Calu3 (cell line): ENCODE results near the gene NEURL3. TPM values are rescaled to one million over a fixed set of nuclear protein-coding genes. Genes with fewer than 3 reads are reported as not detected.
A peak's percentile ranks its signal among the peaks of the same experiment; 100 is the strongest.

Experiments
- BruUV-seq: library from RNA; stranded (reverse); fragments of 400-500 nt; replicated peaks from 2 replicates; lab custom pipeline; 2021; lab: Mats Ljungman, UMichigan
- CTCF ChIA-PET: fragments of 300-600 bp; sonication (Branson Sonifier 250); formaldehyde crosslinking; loops from one replicate; lab custom pipeline; 2022; ENCODE audit warnings: antibody characterized with exemption; lab: Charles Lee
- DNase-seq: peaks from one replicate; pipeline ENCODE4 v3.0.0; 2022
- H3K27ac Mint-ChIP-seq: one replicate; pipeline ENCODE4 v1.8.0; 2022; ENCODE audit warnings: mixed read lengths; ENCODE audit not compliant: unreplicated experiment
- H3K27me3 Mint-ChIP-seq: one replicate; pipeline ENCODE4 v1.8.0; 2022; ENCODE audit warnings: mixed read lengths; ENCODE audit not compliant: unreplicated experiment
- H3K36me3 Mint-ChIP-seq: one replicate; pipeline ENCODE4 v1.8.0; 2022; ENCODE audit warnings: mild to moderate bottlenecking, moderate library complexity, mixed read lengths; ENCODE audit not compliant: insufficient read depth, unreplicated experiment
- H3K4me1 Mint-ChIP-seq: one replicate; pipeline ENCODE4 v1.8.0; 2022; ENCODE audit warnings: mild to moderate bottlenecking, low read depth, mixed read lengths; ENCODE audit not compliant: unreplicated experiment
- H3K4me3 Mint-ChIP-seq: one replicate; pipeline ENCODE4 v1.8.0; 2022; ENCODE audit warnings: mild to moderate bottlenecking, low read depth, moderate library complexity, mixed read lengths; ENCODE audit not compliant: unreplicated experiment
- H3K9me3 Mint-ChIP-seq: one replicate; pipeline ENCODE4 v1.8.0; 2022; ENCODE audit warnings: low read depth, mixed read lengths; ENCODE audit not compliant: unreplicated experiment
- intact Hi-C: fragments of 100-400 bp; cut with micrococcal nuclease; formaldehyde crosslinking; loops from one replicate; pipeline ENCODE4 v1.10.0; 2022; ENCODE audit not compliant: unreplicated experiment
- total RNA-seq: library from RNA; stranded (reverse); gene quantifications from 2 replicates; pipeline ENCODE4 v1.2.3, GENCODE V29; 2022
- TF ChIP-seq, protein P1 (sequence below): fragments of 200-600 bp; IDR thresholded peaks from one replicate; pipeline ENCODE4 v1.8.0; 2022; ENCODE audit warnings: antibody characterized with exemption; ENCODE audit not compliant: unreplicated experiment

NEURL3 gene
- total RNA-seq, 1 experiment from 2014 or later = 18.5 TPM

DNA sequence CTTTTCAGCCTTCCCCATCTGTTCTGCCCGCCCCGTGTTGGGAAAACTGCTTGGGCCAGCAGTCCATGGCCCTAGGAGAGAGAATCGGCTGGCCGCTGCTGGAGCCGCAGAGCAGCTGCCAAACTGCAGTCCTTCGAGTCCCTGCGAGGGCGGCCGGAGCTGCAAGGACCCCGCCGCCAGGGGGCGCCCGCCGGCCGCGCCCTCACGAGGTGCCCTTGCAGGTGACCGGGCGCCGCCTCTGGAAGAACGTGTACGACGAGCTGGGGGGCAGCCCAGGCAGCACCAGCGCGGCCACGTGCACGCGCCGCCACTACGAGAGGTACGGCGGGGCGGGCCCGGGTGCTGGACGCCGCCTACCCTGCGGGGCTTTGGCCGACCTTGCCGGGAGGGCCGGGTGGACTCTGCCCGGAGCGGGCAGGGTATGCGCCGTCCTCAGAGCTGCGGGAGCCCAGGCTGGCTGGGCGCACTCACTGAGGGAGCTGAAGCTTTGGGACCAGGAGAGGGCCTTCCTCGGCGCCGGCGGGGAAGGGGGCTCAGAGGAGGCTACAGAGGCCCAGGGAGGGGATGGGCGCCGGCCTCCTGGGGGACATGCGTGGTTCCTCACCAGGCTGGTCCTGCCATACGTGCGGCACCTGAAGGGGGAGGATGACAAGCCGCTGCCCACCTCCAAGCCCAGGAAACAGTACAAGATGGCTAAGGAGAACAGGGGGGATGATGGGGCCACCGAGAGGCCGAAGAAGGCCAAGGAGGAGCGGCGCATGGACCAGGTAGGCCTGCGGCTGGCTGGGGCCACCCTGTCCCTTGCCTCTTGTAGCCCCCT, 45.0 kb upstream of the NEURL3 start:
- intact Hi-C loops = loop anchor here (5.0 to 10.0 kb wide), 2 partner anchors 32 to 265 kb away; partner anchors contain the start of gene CNNM3

DNA sequence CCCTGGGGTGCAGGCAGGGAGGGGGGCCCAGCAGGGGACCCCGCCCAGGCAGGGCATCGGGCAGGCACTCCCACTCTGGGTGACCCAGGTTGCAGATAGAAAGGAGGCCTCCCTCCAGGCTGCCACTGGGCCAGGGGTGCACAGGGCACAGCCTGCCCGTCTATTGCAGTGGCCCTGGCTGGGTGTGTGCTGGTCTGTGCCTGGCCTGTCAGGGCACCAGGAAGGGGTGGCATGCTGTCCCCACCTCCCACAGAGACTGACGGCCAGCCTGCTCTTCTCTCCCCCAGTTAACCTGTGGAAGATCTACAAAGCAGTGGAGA, 44.3 kb upstream of the NEURL3 start:
- TF ChIP-seq, protein P1, sequence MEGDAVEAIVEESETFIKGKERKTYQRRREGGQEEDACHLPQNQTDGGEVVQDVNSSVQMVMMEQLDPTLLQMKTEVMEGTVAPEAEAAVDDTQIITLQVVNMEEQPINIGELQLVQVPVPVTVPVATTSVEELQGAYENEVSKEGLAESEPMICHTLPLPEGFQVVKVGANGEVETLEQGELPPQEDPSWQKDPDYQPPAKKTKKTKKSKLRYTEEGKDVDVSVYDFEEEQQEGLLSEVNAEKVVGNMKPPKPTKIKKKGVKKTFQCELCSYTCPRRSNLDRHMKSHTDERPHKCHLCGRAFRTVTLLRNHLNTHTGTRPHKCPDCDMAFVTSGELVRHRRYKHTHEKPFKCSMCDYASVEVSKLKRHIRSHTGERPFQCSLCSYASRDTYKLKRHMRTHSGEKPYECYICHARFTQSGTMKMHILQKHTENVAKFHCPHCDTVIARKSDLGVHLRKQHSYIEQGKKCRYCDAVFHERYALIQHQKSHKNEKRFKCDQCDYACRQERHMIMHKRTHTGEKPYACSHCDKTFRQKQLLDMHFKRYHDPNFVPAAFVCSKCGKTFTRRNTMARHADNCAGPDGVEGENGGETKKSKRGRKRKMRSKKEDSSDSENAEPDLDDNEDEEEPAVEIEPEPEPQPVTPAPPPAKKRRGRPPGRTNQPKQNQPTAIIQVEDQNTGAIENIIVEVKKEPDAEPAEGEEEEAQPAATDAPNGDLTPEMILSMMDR = no peak
- Mint-ChIP-seq H3K4me3 (no peak overlapping the region), H3K27ac (no peak overlapping the region), H3K4me1 (peaks cover under 1% of the 10 kb centered on the region), H3K27me3 (no peaks in the 10 kb centered on the region), H3K36me3 (peaks cover 14% of the 10 kb centered on the region), H3K9me3 (no peaks in the 10 kb centered on the region)
- no TSS peak for BruUV-seq
- intact Hi-C loops = loop anchor here (5.0 kb wide), 1 partner anchor 33 kb away; no protein-coding TSS in a partner anchor
- no peak for DNase-seq
- CTCF ChIA-PET = interaction anchor here (0.7 to 1.3 kb wide), 8 partner anchors 8 to 1160 kb away, joined by 3 to 25 read pairs (median 4); no protein-coding TSS in a partner anchor

More for the DNA sequence above, 45.0 kb upstream of the NEURL3 start:
- peak; percentile 95 for DNase-seq
- CTCF ChIA-PET = interaction anchor here (0.7 to 1.3 kb wide), 12 partner anchors 9 to 1161 kb away, joined by 3 to 25 read pairs (median 4); partner anchors contain the start of gene ANKRD39
- Mint-ChIP-seq H3K27me3 (no peaks in the 10 kb centered on the region), H3K9me3 (no peaks in the 10 kb centered on the region), H3K4me3 (peak overlapping the region; percentile 44), H3K27ac (no peak overlapping the region), H3K36me3 (peaks cover 21% of the 10 kb centered on the region), H3K4me1 (peaks cover 8% of the 10 kb centered on the region)
- TF ChIP-seq, protein P1 = peak; percentile 96
- no TSS peak for BruUV-seq

GRCh38 chr2:96548558-96549465, 43.7 kb upstream of the NEURL3 start:
- no peak overlapping the region for H3K27ac Mint-ChIP-seq
- CTCF ChIA-PET = interaction anchor here (1.3 kb wide), 1 partner anchor 8 kb away, joined by 3 read pairs; no protein-coding TSS in a partner anchor
- TF ChIP-seq, protein P1 = no peak
- no peaks in the 10 kb centered on the region for H3K9me3 Mint-ChIP-seq
- no peak overlapping the region for H3K4me3 Mint-ChIP-seq
- H3K36me3 Mint-ChIP-seq = peaks cover 13% of the 10 kb centered on the region
- BruUV-seq = no TSS peak
- DNase-seq = no peak
- H3K27me3 Mint-ChIP-seq = no peaks in the 10 kb centered on the region
- H3K4me1 Mint-ChIP-seq = no peaks in the 10 kb centered on the region
- intact Hi-C loops = loop anchor here (5.0 kb wide), 1 partner anchor 33 kb away; no protein-coding TSS in a partner anchor

- DNase-seq = no peak
- H3K27ac Mint-ChIP-seq = no peak overlapping the region
Observed at GRCh38 chr2:96547731-96548171, 42.6 kb upstream of the NEURL3 start.

More at GRCh38 chr2:96547731-96548171, 42.6 kb upstream of the NEURL3 start:
- no peaks in the 10 kb centered on the region for H3K4me1 Mint-ChIP-seq
- no peaks in the 10 kb centered on the region for H3K27me3 Mint-ChIP-seq
- H3K36me3 Mint-ChIP-seq = peaks cover 13% of the 10 kb centered on the region
- CTCF ChIA-PET = interaction anchor here (1.3 kb wide), 1 partner anchor 9 kb away, joined by 3 read pairs; no protein-coding TSS in a partner anchor
- no peaks in the 10 kb centered on the region for H3K9me3 Mint-ChIP-seq
- no TSS peak for BruUV-seq
- intact Hi-C loops = loop anchor here (5.0 kb wide), 1 partner anchor 35 kb away; no protein-coding TSS in a partner anchor
- TF ChIP-seq, protein P1 = no peak
- no peak overlapping the region for H3K4me3 Mint-ChIP-seq
